M059J (cell line): Measurements from ENCODE around the gene MAGEF1. TPM values are rescaled to one million over a fixed set of nuclear protein-coding genes. Genes with fewer than 3 reads are reported as not detected.

ENCODE experiments used
- DNase-seq: peaks from one replicate; pipeline ENCODE4 v3.0.0-alpha.2; 2012; ENCODE audit warnings: low read depth
- total RNA-seq: library from RNA; depleted of rRNA; stranded (reverse); fragments of >200 nt; shearing (Covaris generic); gene quantifications from 2 replicates; pipeline ENCODE4 v1.2.3, GENCODE V29; 2014; rRNA removed

The MAGEF1 gene
- 35.4 and 61.3 TPM in 2 replicates for total RNA-seq

- DNase-seq = peak; percentile 85
Observed at GRCh38 chr3:184711493-184712247, at the start of gene MAGEF1. Gene MAGEF1 (minus strand): TSS chr3:184712064. CDS start chr3:184711821, 243 bp downstream.

- DNase-seq = no peak
Observed at GRCh38 chr3:184761075-184761841, 49.4 kb upstream of the MAGEF1 start.

GRCh38 chr3:184760337-184761074 is 48.6 kb upstream of the MAGEF1 start:
- no peak for DNase-seq

- DNase-seq = no peak
Observed at GRCh38 chr3:184759666-184760200, 47.9 kb upstream of the MAGEF1 start.

GRCh38 chr3:184758056-184758455 is 46.2 kb upstream of the MAGEF1 start:
- no peak for DNase-seq

- no peak for DNase-seq
Observed at GRCh38 chr3:184757022-184757651, 45.3 kb upstream of the MAGEF1 start.

- no peak for DNase-seq
Observed at GRCh38 chr3:184756151-184757021, 44.5 kb upstream of the MAGEF1 start.

GRCh38 chr3:184755315-184755731 is 43.5 kb upstream of the MAGEF1 start:
- no peak for DNase-seq

- no peak for DNase-seq
Observed at GRCh38 chr3:184752361-184752760, 40.5 kb upstream of the MAGEF1 start.

GRCh38 chr3:184751204-184752040 is 39.6 kb upstream of the MAGEF1 start:
- DNase-seq = no peak

GRCh38 chr3:184750349-184751083 is 38.7 kb upstream of the MAGEF1 start:
- DNase-seq = no peak

- no peak for DNase-seq
Observed at GRCh38 chr3:184749168-184749744, 37.4 kb upstream of the MAGEF1 start.

GRCh38 chr3:184748219-184749135 is 36.6 kb upstream of the MAGEF1 start:
- DNase-seq = peak; percentile 21

GRCh38 chr3:184746131-184747120 is 34.6 kb upstream of the MAGEF1 start:
- DNase-seq = no peak

GRCh38 chr3:184745526-184745925 is 33.7 kb upstream of the MAGEF1 start:
- no peak for DNase-seq

GRCh38 chr3:184743248-184743647 is 31.4 kb upstream of the MAGEF1 start:
- no peak for DNase-seq
